GM12878 (cell line): ENCODE measurements around the gene TCP1. TPM values are rescaled to one million over a fixed set of nuclear protein-coding genes. Genes with fewer than 3 reads are reported as not detected.

Experiments used
- ATAC-seq: fragments of 200-7000 bp; cut with Tn5 transposase; 3 replicates; pipeline ENCODE4 v1.9.1; 2020; ENCODE audit warnings: mild to moderate bottlenecking, moderate library complexity
- BruUV-seq: library from RNA; stranded (reverse); fragments of 400-500 nt; replicated peaks from 2 replicates; lab custom pipeline; 2021; lab: Mats Ljungman, UMichigan
- CTCF ChIA-PET: fragments of 300-600 bp; sonication (Branson Sonifier 250); formaldehyde crosslinking; extraction: SDS; loops from one replicate; lab custom pipeline; 2021; ENCODE audit warnings: inconsistent platforms; lab: Yijun Ruan, JAX
- POLR2A ChIA-PET: fragments of 350-600 bp; formaldehyde crosslinking; extraction: SDS; loops from one replicate; lab custom pipeline; 2021; ENCODE audit warnings: inconsistent platforms; lab: Charles Lee
- RAD21 ChIA-PET: fragments of 300-600 bp; sonication (Branson Sonifier 250); formaldehyde crosslinking; loops from one replicate; lab custom pipeline; 2023; ENCODE audit warnings: antibody characterized with exemption; ENCODE audit not compliant: unreplicated experiment; lab: Charles Lee
- SMC1A ChIA-PET: fragments of 300-600 bp; sonication (Branson Sonifier 250); formaldehyde crosslinking; loops from one replicate; lab custom pipeline; 2023; ENCODE audit not compliant: unreplicated experiment, uncharacterized antibody; lab: Charles Lee
- DNase-seq: peaks from one replicate; pipeline ENCODE4 v3.0.0-alpha.2; 2011; ENCODE audit warnings: low read depth, low spot score
- FAIRE-seq: peaks from 3 replicates; lab custom pipeline; 2011; peaks lifted over from hg19 to GRCh38; lab: Jason Lieb, UNC
- H2AFZ ChIP-seq: 2 replicates; pipeline ENCODE4 v1.6.0; 2011; ENCODE audit warnings: low read depth, low read length, control low read depth; ENCODE audit not compliant: control insufficient read depth
- H3K27ac ChIP-seq: 2 replicates; pipeline ENCODE4 v1.5.1; 2011; ENCODE audit warnings: control low read depth; ENCODE audit not compliant: control insufficient read depth, insufficient read depth
- H3K27me3 ChIP-seq, 2 experiments: replicated peaks in 1 of 2; 2 replicates each; pipeline versions ENCODE4 v1.6.0 to v1.6.1; 2011; ENCODE audit warnings: low read length in 1 of 2; ENCODE audit not compliant: control insufficient read depth in 2 of 2, insufficient read depth in 2 of 2
- H3K36me3 ChIP-seq, 2 experiments: 2 replicates each; pipeline ENCODE4 v1.5.1; 2011; ENCODE audit warnings: low read length in 1 of 2; ENCODE audit not compliant: control insufficient read depth in 2 of 2, insufficient read depth in 2 of 2
- H3K4me1 ChIP-seq: 2 replicates; pipeline ENCODE4 v1.6.1; 2011; ENCODE audit warnings: mild to moderate bottlenecking, low read length, moderate library complexity, mixed read lengths; ENCODE audit not compliant: control insufficient read depth, insufficient read depth
- H3K4me2 ChIP-seq: 2 replicates; pipeline ENCODE4 v1.6.0; 2011; ENCODE audit warnings: control low read depth; ENCODE audit not compliant: control insufficient read depth, insufficient read depth
- H3K4me3 ChIP-seq: fragments of 200-600 bp; sonication (generic); 2 replicates; pipeline ENCODE4 v1.5.1; 2016
- H3K79me2 ChIP-seq: 2 replicates; pipeline ENCODE4 v1.6.0; 2011; ENCODE audit warnings: low read length; ENCODE audit not compliant: control insufficient read depth, insufficient read depth
- H3K9ac ChIP-seq: 2 replicates; pipeline ENCODE4 v1.8.0; 2011; ENCODE audit warnings: low read length, control low read depth, mixed read lengths; ENCODE audit not compliant: control insufficient read depth, insufficient read depth
- H3K9me3 ChIP-seq: replicated peaks from 3 replicates; pipeline ENCODE4 v1.5.1; 2011; ENCODE audit warnings: mild to moderate bottlenecking, low read length; ENCODE audit not compliant: control insufficient read depth, insufficient read depth
- H4K20me1 ChIP-seq: 2 replicates; pipeline ENCODE4 v1.6.0; 2011; ENCODE audit not compliant: control insufficient read depth, insufficient read depth
- CBX3 ChIP-seq: fragments of 200-600 bp; sonication (generic); IDR thresholded peaks from 2 replicates; pipeline ENCODE4 v1.6.1; 2016; ENCODE audit warnings: low read depth, borderline replicate concordance
- CHD2 ChIP-seq: IDR thresholded peaks from 2 replicates; pipeline ENCODE4 v1.6.1; 2011; ENCODE audit warnings: low read depth, low read length, improper control_type of control experiment, borderline replicate concordance
- IKZF2 ChIP-seq, 2 experiments: fragments of 450-650 bp; IDR thresholded peaks; 2 replicates each; pipeline ENCODE4 v1.6.1; 2017; ENCODE audit warnings: mild to moderate bottlenecking in 2 of 2, moderate library complexity in 2 of 2
- JUNB ChIP-seq: IDR thresholded peaks from 2 replicates; pipeline ENCODE4 v1.6.1; 2016; ENCODE audit warnings: antibody characterized with exemption, mild to moderate bottlenecking
- MXI1 ChIP-seq: fragments of 150-350 bp; IDR thresholded peaks from 2 replicates; pipeline ENCODE4 v1.6.1; 2011; ENCODE audit warnings: low read depth, mild to moderate bottlenecking, inconsistent platforms, low read length, improper control_type of control experiment
- PKNOX1 ChIP-seq: fragments of 450-650 bp; IDR thresholded peaks from 2 replicates; pipeline ENCODE4 v1.6.1; 2016; ENCODE audit warnings: mild to moderate bottlenecking
- POLR2AphosphoS5 ChIP-seq: IDR thresholded peaks from 2 replicates; pipeline ENCODE4 v1.6.1; 2011; ENCODE audit warnings: mild to moderate bottlenecking, low read length, inconsistent platforms
- RBBP5 ChIP-seq: fragments of 200-600 bp; sonication (generic); conservative IDR thresholded peaks from 2 replicates; pipeline ENCODE4 v1.6.1; 2016
- SRF ChIP-seq, 2 experiments: IDR thresholded peaks; 2 replicates each; pipeline ENCODE4 v1.6.1; 2011; ENCODE audit warnings: low read depth in 2 of 2, low read length in 2 of 2, mild to moderate bottlenecking in 1 of 2, moderate library complexity in 1 of 2
- STAT1 ChIP-seq: fragments of 450-650 bp; conservative IDR thresholded peaks from 2 replicates; pipeline ENCODE4 v1.6.1; 2014; ENCODE audit warnings: antibody characterized with exemption, mild to moderate bottlenecking
- ZBTB40 ChIP-seq: fragments of 450-650 bp; IDR thresholded peaks from 2 replicates; pipeline ENCODE4 v1.6.1; 2016; ENCODE audit warnings: mild to moderate bottlenecking, moderate library complexity, borderline replicate concordance
- ZNF207 ChIP-seq: fragments of 450-650 bp; IDR thresholded peaks from 2 replicates; pipeline ENCODE4 v1.6.1; 2014; ENCODE audit warnings: antibody characterized with exemption, mild to moderate bottlenecking, borderline replicate concordance
- ZNF384 ChIP-seq: IDR thresholded peaks from 2 replicates; pipeline ENCODE4 v1.6.1; 2012; ENCODE audit warnings: low read depth, mild to moderate bottlenecking, low read length, improper control_type of control experiment, borderline replicate concordance
- WGBS: methylation state at CpG from one replicate; pipeline ENCODE4 v1.1.6; 2016; ENCODE audit warnings: low lambda C conversion rate; ENCODE audit not compliant: insufficient replicate concordance, insufficient coverage; ENCODE audit errors: missing lambda C conversion rate; 5-methylcytosine and 5-hydroxymethylcytosine counted together
- in situ Hi-C: fragments of 300-500 bp; cut with MboI; formaldehyde crosslinking; loops from 9 replicates; pipeline ENCODE4 v1.14.3; 2018; ENCODE audit warnings: mixed read lengths
- intact Hi-C: fragments of 100-400 bp; cut with micrococcal nuclease; formaldehyde crosslinking; loops from one replicate; pipeline ENCODE4 v1.14.2; 2022; ENCODE audit not compliant: unreplicated experiment
- polyA plus RNA-seq, 11 experiments: library from polyadenylated mRNA; depleted of rRNA in 4 of 11; unstranded in 6 of 11; stranded (reverse) in 5 of 11; fragments of >200 nt; fragmentation: Nextera tagmentation in 4 of 11; fragmentation: Illumina TruSeq in 1 of 11; extraction: Ambion mirVana in 4 of 11; extraction: Trizol in 1 of 11; gene quantifications; 1 replicate in 1 of 11; 2 replicates in 10 of 11; pipeline versions ENCODE4 v1.2.1 to v1.2.3, GENCODE V29; 2011 to 2016; ENCODE audit warnings: inconsistent platforms in 2 of 11, missing spikeins in 2 of 11, low read depth in 1 of 11
- total RNA-seq, 4 experiments: library from RNA; depleted of rRNA in 3 of 4; stranded (reverse); fragments of >200 nt in 3 of 4; fragmentation: Illumina TruSeq in 1 of 4; extraction: Trizol in 1 of 4; gene quantifications; 2 replicates each; pipeline versions ENCODE4 v1.2.1 to v1.2.3, GENCODE V29; 2013 to 2021
- TF ChIP-seq, protein P1 (sequence below): IDR thresholded peaks from 2 replicates; pipeline ENCODE4 v1.6.1; 2011; ENCODE audit warnings: borderline replicate concordance, low read depth, mild to moderate bottlenecking, moderate library complexity, mixed read lengths, low read length; ENCODE audit not compliant: insufficient read depth; ENCODE audit errors: extremely low read length

Gene TCP1
- total and polyA plus RNA-seq, 10 of the 15 experiments (the other 5 are each of a cell fraction or from before 2014, with no cell fraction given), result 133 to 457 (median 306) TPM

GRCh38 chr6:159838020-159838744, 48.8 kb upstream of the TCP1 start:
- H3K9ac ChIP-seq, result no peak overlapping the region
- H3K4me3 ChIP-seq, result no peak overlapping the region
- no peaks in the 10 kb centered on the region for H3K9me3 ChIP-seq
- H3K4me1 ChIP-seq, result no peaks in the 10 kb centered on the region
- no peaks in the 10 kb centered on the region for H3K27me3 ChIP-seq
- SMC1A ChIA-PET, result interaction anchor here (0.6 kb wide), 1 partner anchor 53 kb away, joined by 3 read pairs; no protein-coding TSS in a partner anchor
- H3K4me2 ChIP-seq, result no peak overlapping the region
- H4K20me1 ChIP-seq, result no peaks in the 10 kb centered on the region
- in situ Hi-C loops (no loop called here), intact Hi-C loops (no loop called here)
- CTCF ChIA-PET, result no interaction called here
- no peaks in the 10 kb centered on the region for H3K79me2 ChIP-seq
- no TSS peak for BruUV-seq
- FAIRE-seq (no peak), ATAC-seq (no peak), DNase-seq (no peak)
- TF ChIP-seq CHD2 (no peak), PKNOX1 (no peak), RBBP5 (no peak), IKZF2 (IDR thresholded peaks at IDR 0.05) (no peak), POLR2AphosphoS5 (no peak), MXI1 (no peak), ZNF384 (no peak), STAT1 (no peak), JUNB (no peak), ZNF207 (no peak), SRF (IDR thresholded peaks at IDR 0.05; ENCODE audit: low read depth in 2 of 2, low read length in 2 of 2) (no peak), ZBTB40 (no peak), CBX3 (no peak)
- TF ChIP-seq, protein P1, sequence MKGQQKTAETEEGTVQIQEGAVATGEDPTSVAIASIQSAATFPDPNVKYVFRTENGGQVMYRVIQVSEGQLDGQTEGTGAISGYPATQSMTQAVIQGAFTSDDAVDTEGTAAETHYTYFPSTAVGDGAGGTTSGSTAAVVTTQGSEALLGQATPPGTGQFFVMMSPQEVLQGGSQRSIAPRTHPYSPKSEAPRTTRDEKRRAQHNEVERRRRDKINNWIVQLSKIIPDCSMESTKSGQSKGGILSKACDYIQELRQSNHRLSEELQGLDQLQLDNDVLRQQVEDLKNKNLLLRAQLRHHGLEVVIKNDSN, result no peak
- 57% methylated on average over 7 of the region's 7 CpGs for WGBS
- no peaks in the 10 kb centered on the region for H3K36me3 ChIP-seq
- RAD21 ChIA-PET, result no interaction called here
- H2AFZ ChIP-seq, result no peak overlapping the region
- no peak overlapping the region for H3K27ac ChIP-seq
- POLR2A ChIA-PET, result no interaction called here
